MCF 10A (cell line): ENCODE measurements around the gene ACCS. TPM values are rescaled to one million over a fixed set of nuclear protein-coding genes. Genes with fewer than 3 reads are reported as not detected.

Experiments used
- BruUV-seq: library from RNA; stranded (reverse); fragments of 400-500 nt; replicated peaks from 2 replicates; lab custom pipeline; 2021; lab: Mats Ljungman, UMichigan
- CTCF ChIA-PET: fragments of 300-600 bp; sonication (Branson Sonifier 250); formaldehyde crosslinking; extraction: SDS; loops from one replicate; lab custom pipeline; 2021; ENCODE audit warnings: antibody characterized with exemption, inconsistent platforms; lab: Yijun Ruan, JAX
- POLR2A ChIA-PET: fragments of 300-600, 350-650 bp; sonication (Branson Sonifier 250); formaldehyde crosslinking; extraction: SDS; loops from one replicate; lab custom pipeline; 2020; ENCODE audit warnings: antibody characterized with exemption, inconsistent platforms; lab: Yijun Ruan, JAX
- DNase-seq: peaks from one replicate; pipeline ENCODE4 v3.0.0-alpha.2; 2018; ENCODE audit not compliant: unreplicated experiment
- H3K27ac Mint-ChIP-seq: one replicate; pipeline ENCODE4 v1.8.0; 2022; ENCODE audit warnings: mild to moderate bottlenecking, low read depth, mixed read lengths; ENCODE audit not compliant: unreplicated experiment
- H3K27me3 Mint-ChIP-seq: one replicate; pipeline ENCODE4 v1.8.0; 2022; ENCODE audit warnings: mixed read lengths; ENCODE audit not compliant: insufficient read depth, unreplicated experiment
- H3K36me3 Mint-ChIP-seq: one replicate; pipeline ENCODE4 v1.8.0; 2022; ENCODE audit warnings: mild to moderate bottlenecking, moderate library complexity, mixed read lengths; ENCODE audit not compliant: insufficient read depth, unreplicated experiment
- H3K4me1 Mint-ChIP-seq: one replicate; pipeline ENCODE4 v1.8.0; 2022; ENCODE audit warnings: mixed read lengths; ENCODE audit not compliant: insufficient read depth, unreplicated experiment
- H3K4me3 Mint-ChIP-seq: one replicate; pipeline ENCODE4 v1.8.0; 2022; ENCODE audit warnings: mild to moderate bottlenecking, moderate library complexity, mixed read lengths; ENCODE audit not compliant: unreplicated experiment
- H3K9me3 Mint-ChIP-seq: one replicate; pipeline ENCODE4 v1.8.0; 2022; ENCODE audit warnings: mixed read lengths; ENCODE audit not compliant: unreplicated experiment
- intact Hi-C: fragments of 100-400 bp; cut with micrococcal nuclease; formaldehyde crosslinking; loops from 2 replicates; pipeline ENCODE4 v1.14.1; 2022
- total RNA-seq: library from RNA; stranded (reverse); gene quantifications from 2 replicates; pipeline ENCODE4 v1.2.3, GENCODE V29; 2022
- TF ChIP-seq, protein P1 (sequence below): fragments of 200-600 bp; IDR thresholded peaks from one replicate; pipeline ENCODE4 v1.8.0; 2022; ENCODE audit warnings: antibody characterized with exemption, mild to moderate bottlenecking; ENCODE audit not compliant: unreplicated experiment

ACCS gene
- total RNA-seq, 1 experiment from 2014 or later: 7.9 TPM

DNA sequence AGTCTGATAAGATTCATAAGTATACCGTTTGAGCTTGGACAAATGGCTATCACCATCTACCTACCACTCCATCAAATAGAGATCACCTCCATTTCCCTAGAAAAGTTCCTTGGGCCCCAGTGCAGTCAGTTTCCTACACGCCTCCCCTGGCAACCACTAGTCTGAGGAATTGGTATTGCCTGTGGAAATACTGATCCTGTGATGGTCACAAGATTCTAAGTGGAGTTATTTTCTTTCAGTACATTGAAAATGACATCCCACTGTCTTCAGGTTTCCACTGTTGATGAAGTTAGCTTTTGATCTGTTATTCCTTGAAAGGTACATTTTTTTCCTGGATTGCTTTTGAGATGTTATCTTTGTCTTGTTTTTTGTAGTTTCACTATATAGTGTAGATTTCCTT, 22.9 kb upstream of the ACCS start:
- Mint-ChIP-seq H3K4me1 (no peaks in the 10 kb centered on the region), H3K4me3 (no peak overlapping the region), H3K27ac (no peak overlapping the region), H3K36me3 (peaks cover 4% of the 10 kb centered on the region), H3K27me3 (no peaks in the 10 kb centered on the region), H3K9me3 (no peaks in the 10 kb centered on the region)
- DNase-seq: no peak
- intact Hi-C loops: no loop called here
- no TSS peak for BruUV-seq
- ChIA-PET POLR2A (interaction anchor here (1.0 kb wide), 1 partner anchor 26 kb away, joined by 5 read pairs; no protein-coding TSS in a partner anchor), CTCF (interaction anchor here (0.6 to 1.0 kb wide), 2 partner anchors 13 to 14 kb away, joined by 3 to 4 read pairs; no protein-coding TSS in a partner anchor)
- TF ChIP-seq, protein P1, sequence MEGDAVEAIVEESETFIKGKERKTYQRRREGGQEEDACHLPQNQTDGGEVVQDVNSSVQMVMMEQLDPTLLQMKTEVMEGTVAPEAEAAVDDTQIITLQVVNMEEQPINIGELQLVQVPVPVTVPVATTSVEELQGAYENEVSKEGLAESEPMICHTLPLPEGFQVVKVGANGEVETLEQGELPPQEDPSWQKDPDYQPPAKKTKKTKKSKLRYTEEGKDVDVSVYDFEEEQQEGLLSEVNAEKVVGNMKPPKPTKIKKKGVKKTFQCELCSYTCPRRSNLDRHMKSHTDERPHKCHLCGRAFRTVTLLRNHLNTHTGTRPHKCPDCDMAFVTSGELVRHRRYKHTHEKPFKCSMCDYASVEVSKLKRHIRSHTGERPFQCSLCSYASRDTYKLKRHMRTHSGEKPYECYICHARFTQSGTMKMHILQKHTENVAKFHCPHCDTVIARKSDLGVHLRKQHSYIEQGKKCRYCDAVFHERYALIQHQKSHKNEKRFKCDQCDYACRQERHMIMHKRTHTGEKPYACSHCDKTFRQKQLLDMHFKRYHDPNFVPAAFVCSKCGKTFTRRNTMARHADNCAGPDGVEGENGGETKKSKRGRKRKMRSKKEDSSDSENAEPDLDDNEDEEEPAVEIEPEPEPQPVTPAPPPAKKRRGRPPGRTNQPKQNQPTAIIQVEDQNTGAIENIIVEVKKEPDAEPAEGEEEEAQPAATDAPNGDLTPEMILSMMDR: no peak

DNA sequence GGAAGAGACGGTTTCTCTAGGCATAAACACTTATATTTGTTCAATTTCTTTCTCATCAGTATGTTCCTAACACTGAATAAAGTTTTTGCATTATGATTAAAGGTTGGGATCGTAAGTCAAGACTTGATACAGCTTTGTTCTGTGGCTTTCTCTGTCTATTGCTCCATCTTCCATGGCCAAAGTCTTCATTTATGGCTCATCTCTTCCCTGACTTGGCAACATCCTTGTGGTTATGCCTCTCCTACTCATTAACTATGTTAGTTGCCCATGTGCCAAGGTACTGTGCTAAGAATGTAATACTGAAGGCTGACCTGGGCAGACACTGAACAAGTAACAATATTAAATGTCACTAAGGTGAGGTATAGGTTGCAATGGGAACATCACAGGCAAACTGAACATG, 19.9 kb upstream of the ACCS start:
- no peak for DNase-seq
- intact Hi-C loops: no loop called here
- Mint-ChIP-seq H3K4me1 (no peaks in the 10 kb centered on the region), H3K4me3 (no peak overlapping the region), H3K27ac (no peak overlapping the region), H3K36me3 (peaks cover 4% of the 10 kb centered on the region), H3K9me3 (no peaks in the 10 kb centered on the region), H3K27me3 (no peaks in the 10 kb centered on the region)
- CTCF ChIA-PET: interaction anchor here (0.8 kb wide), 1 partner anchor 151 kb away, joined by 3 read pairs; no protein-coding TSS in a partner anchor
- no TSS peak for BruUV-seq
- POLR2A ChIA-PET: interaction anchor here (0.6 kb wide), 1 partner anchor 115 kb away, joined by 3 read pairs; no protein-coding TSS in a partner anchor
- TF ChIP-seq, protein P1: no peak

GRCh38 chr11:44047298-44047697, 18.8 kb upstream of the ACCS start:
- H3K9me3 Mint-ChIP-seq: no peaks in the 10 kb centered on the region
- no peaks in the 10 kb centered on the region for H3K4me1 Mint-ChIP-seq
- TF ChIP-seq, protein P1: no peak
- BruUV-seq: no TSS peak
- no peak overlapping the region for H3K4me3 Mint-ChIP-seq
- intact Hi-C loops: no loop called here
- no peak for DNase-seq
- ChIA-PET POLR2A (no interaction called here), CTCF (no interaction called here)
- no peak overlapping the region for H3K27ac Mint-ChIP-seq
- H3K36me3 Mint-ChIP-seq: peaks cover 4% of the 10 kb centered on the region
- no peaks in the 10 kb centered on the region for H3K27me3 Mint-ChIP-seq

GRCh38 chr11:44047931-44048431, 18.1 kb upstream of the ACCS start, which contains the start of gene ACCSL:
ACCSL (plus strand) TSS chr11:44047981; CDS start chr11:44048037, 56 bp downstream.
- no peak for DNase-seq
- Mint-ChIP-seq H3K27me3 (no peaks in the 10 kb centered on the region), H3K27ac (no peak within 1 kb of the TSS), H3K4me3 (no peak within 1 kb of the TSS), H3K36me3 (peaks cover 4% of the 10 kb centered on the region), H3K9me3 (no peaks in the 10 kb centered on the region), H3K4me1 (no peaks in the 10 kb centered on the region)
- TF ChIP-seq, protein P1: no peak
- POLR2A ChIA-PET: no interaction called here
- intact Hi-C loops: no loop called here
- CTCF ChIA-PET: interaction anchor here (0.6 kb wide), 1 partner anchor 166 kb away, joined by 4 read pairs; no protein-coding TSS in a partner anchor
- no TSS peak for BruUV-seq
